Lower leg skin (tissue), 3 donors: ENCODE measurements around the gene CERK.

Experiments
- CTCF ChIP-seq, 3 donors: fragments of 450-650 bp; IDR thresholded peaks; one replicate each; pipeline ENCODE4 v1.5.1; 2016; ENCODE audit warnings: antibody characterized with exemption in 3 of 3, mild to moderate bottlenecking in 3 of 3, moderate library complexity in 2 of 3
- POLR2A ChIP-seq, 2 donors: fragments of 450-650 bp; IDR thresholded peaks; one replicate each; pipeline ENCODE4 v1.6.1; 2016 to 2017; ENCODE audit warnings: antibody characterized with exemption in 2 of 2, mild to moderate bottlenecking in 1 of 2, moderate library complexity in 1 of 2

GRCh38 chr22:46639843-46640242 is 98.2 kb downstream of the CERK start:
- no peak for TF ChIP-seq CTCF (IDR thresholded peaks at IDR 0.05)
- no peak for TF ChIP-seq POLR2A (IDR thresholded peaks at IDR 0.05)
